Sigmoid colon (tissue), 7 donors: ENCODE data around the gene MED4. TPM values are rescaled to one million over a fixed set of nuclear protein-coding genes. Genes with fewer than 3 reads are reported as not detected.

ENCODE experiments used
- DNase-seq: peaks from one replicate; pipeline ENCODE4 v3.0.0-alpha.2; 2019
- H3K27ac ChIP-seq, 4 donors: fragments of 200-600 bp; sonication (generic); one replicate each; pipeline ENCODE4 v1.5.1; 2016 to 2019; ENCODE audit warnings: mild to moderate bottlenecking in 1 of 4
- H3K27me3 ChIP-seq, 3 donors: fragments of 200-600 bp; sonication (generic); one replicate each; pipeline ENCODE4 v1.5.1; 2019; ENCODE audit warnings: mild to moderate bottlenecking in 1 of 3
- H3K36me3 ChIP-seq, 4 donors: fragments of 200-600 bp; sonication (generic); one replicate each; pipeline ENCODE4 v1.5.1; 2016 to 2019
- H3K4me1 ChIP-seq, 4 donors: fragments of 200-600 bp; sonication (generic); one replicate each; pipeline ENCODE4 v1.5.1; 2017 to 2019
- H3K4me3 ChIP-seq, 4 donors: fragments of 200-600 bp; sonication (generic); one replicate each; pipeline ENCODE4 v1.5.1; 2017 to 2019; ENCODE audit warnings: mild to moderate bottlenecking in 2 of 4, moderate library complexity in 1 of 4
- H3K9me3 ChIP-seq, 4 donors: fragments of 200-600 bp in 3 of 4; sonication (generic) in 3 of 4; one replicate each; pipeline versions ENCODE4 v1.5.1 to v1.6.1; 2013 to 2019
- EP300 ChIP-seq, 4 donors: sonication (generic); formaldehyde crosslinking; IDR thresholded peaks; one replicate each; pipeline ENCODE4 v1.6.1; 2017; ENCODE audit warnings: antibody characterized with exemption in 4 of 4
- POLR2A ChIP-seq, 2 donors: fragments of 450-650 bp; IDR thresholded peaks; one replicate each; pipeline ENCODE4 v1.6.1; 2016; ENCODE audit warnings: antibody characterized with exemption in 2 of 2, mild to moderate bottlenecking in 2 of 2, moderate library complexity in 2 of 2
- POLR2AphosphoS5 ChIP-seq, 4 donors: sonication (generic); formaldehyde crosslinking; IDR thresholded peaks; one replicate each; pipeline ENCODE4 v1.6.1; 2017; ENCODE audit warnings: antibody characterized with exemption in 4 of 4
- WGBS, 2 donors: extraction: QIAGEN DNeasy Blood & Tissue Kit; methylation state at CpG; one replicate each; pipeline ENCODE4 v1.1.7; 2013; 5-methylcytosine and 5-hydroxymethylcytosine counted together
- intact Hi-C: fragments of 100-400 bp; cut with DNase I; formaldehyde crosslinking; loops from one replicate; pipeline ENCODE4 v1.15.1; 2023
- polyA plus RNA-seq, 3 donors: library from polyadenylated mRNA; stranded (reverse); fragments of 200-250 nt; gene quantifications; one replicate each; pipeline ENCODE4 v1.2.3, GENCODE V29; 2013
- total RNA-seq, 4 donors: library from RNA; depleted of rRNA; stranded (reverse); fragments of >200 nt; gene quantifications; one replicate each; pipeline ENCODE4 v1.1.0, GENCODE V29; 2016
- TF ChIP-seq, protein P1 (sequence below), 4 experiments: fragments of 450-650 bp in 3 of 4; fragments of 200-600 bp in 1 of 4; IDR thresholded peaks; one replicate each; pipeline ENCODE4 v1.5.1; 2016 to 2019; ENCODE audit warnings: antibody characterized with exemption in 4 of 4, mild to moderate bottlenecking in 3 of 4, moderate library complexity in 2 of 4
- donor health status: healthy with polysubstance abuse.
- donor health status: Bipolar disorder and iron deficiency.
- donor health status: healthy.

MED4 gene
- total and polyA plus RNA-seq, 7 donors, result 38.5 to 76.9 (median 49.9) TPM

DNA sequence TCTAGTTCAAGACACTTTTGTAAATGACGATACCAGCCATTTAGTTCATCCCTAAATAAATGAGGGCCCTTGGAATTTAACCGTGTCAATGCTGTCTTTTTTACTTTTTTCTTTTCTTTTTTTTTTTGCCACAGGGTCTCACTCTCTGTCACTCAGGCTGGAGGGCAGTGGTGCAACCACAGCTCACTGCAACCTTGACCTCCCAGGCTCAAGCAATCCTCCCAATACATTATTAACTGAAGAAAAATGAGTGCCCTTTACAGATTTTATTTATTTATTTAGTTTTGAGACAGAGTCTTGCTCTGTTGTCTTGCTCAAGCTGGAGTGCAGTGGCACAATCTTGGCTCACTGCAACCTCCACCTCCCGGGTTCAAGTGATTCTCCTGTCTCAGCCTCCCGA lies 2.9 kb upstream of the MED4 start:
- no peak overlapping the region for H3K4me3 ChIP-seq
- intact Hi-C loops, result loop anchor here (5.0 kb wide), 3 partner anchors 60 to 435 kb away; partner anchors contain the start of genes NUDT15, RB1 and RCBTB2
- no peak for DNase-seq
- H3K27me3 ChIP-seq, result no peaks in the 10 kb centered on the region
- H3K36me3 ChIP-seq, result no peaks in the 10 kb centered on the region
- no peaks in the 10 kb centered on the region for H3K9me3 ChIP-seq
- peaks cover 0 to 17% (median 15%) of the 10 kb centered on the region in 4 donors for H3K4me1 ChIP-seq
- 89 to 91% methylated on average over 4 of the region's 4 CpGs for WGBS, 2 donors
- no peak for TF ChIP-seq POLR2A (IDR thresholded peaks at IDR 0.05)
- no peak for TF ChIP-seq POLR2AphosphoS5 (IDR thresholded peaks at IDR 0.05)
- TF ChIP-seq, protein P1, sequence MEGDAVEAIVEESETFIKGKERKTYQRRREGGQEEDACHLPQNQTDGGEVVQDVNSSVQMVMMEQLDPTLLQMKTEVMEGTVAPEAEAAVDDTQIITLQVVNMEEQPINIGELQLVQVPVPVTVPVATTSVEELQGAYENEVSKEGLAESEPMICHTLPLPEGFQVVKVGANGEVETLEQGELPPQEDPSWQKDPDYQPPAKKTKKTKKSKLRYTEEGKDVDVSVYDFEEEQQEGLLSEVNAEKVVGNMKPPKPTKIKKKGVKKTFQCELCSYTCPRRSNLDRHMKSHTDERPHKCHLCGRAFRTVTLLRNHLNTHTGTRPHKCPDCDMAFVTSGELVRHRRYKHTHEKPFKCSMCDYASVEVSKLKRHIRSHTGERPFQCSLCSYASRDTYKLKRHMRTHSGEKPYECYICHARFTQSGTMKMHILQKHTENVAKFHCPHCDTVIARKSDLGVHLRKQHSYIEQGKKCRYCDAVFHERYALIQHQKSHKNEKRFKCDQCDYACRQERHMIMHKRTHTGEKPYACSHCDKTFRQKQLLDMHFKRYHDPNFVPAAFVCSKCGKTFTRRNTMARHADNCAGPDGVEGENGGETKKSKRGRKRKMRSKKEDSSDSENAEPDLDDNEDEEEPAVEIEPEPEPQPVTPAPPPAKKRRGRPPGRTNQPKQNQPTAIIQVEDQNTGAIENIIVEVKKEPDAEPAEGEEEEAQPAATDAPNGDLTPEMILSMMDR (IDR thresholded peaks at IDR 0.05), result no peak
- no peak for TF ChIP-seq EP300 (IDR thresholded peaks at IDR 0.05)
- no peak overlapping the region for H3K27ac ChIP-seq

DNA sequence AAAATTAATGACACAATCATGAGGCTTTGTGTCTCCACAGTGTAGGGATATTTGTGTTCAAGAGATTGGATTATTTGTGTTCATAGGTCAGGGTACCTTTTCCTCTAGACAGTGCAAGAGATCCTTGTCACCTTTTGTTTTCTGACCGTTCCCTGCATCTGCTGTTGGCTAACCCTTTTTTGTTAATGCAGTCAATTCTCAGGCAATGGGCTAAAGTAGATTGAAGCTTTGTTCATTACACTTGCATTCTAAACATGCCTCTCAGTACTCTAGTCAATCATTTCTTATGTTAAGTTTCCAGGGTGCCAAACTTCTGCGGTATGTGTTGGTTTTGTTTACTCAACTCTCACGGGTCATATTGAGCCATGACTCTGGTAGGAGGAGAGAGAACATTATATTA lies 1.8 kb upstream of the MED4 start:
- intact Hi-C loops, result loop anchor here (5.0 kb wide), 3 partner anchors 59 to 436 kb away; partner anchors contain the start of genes NUDT15, RB1 and RCBTB2
- no peak overlapping the region for H3K4me3 ChIP-seq
- 51 to 68% methylated on average over 3 of the region's 3 CpGs for WGBS, 2 donors
- H3K27me3 ChIP-seq, result no peaks in the 10 kb centered on the region
- TF ChIP-seq EP300 (IDR thresholded peaks at IDR 0.05), result no peak
- TF ChIP-seq POLR2AphosphoS5 (IDR thresholded peaks at IDR 0.05), result no peak
- no peak for TF ChIP-seq POLR2A (IDR thresholded peaks at IDR 0.05)
- TF ChIP-seq, protein P1 (IDR thresholded peaks at IDR 0.05), result no peak
- peaks cover 0 to 24% (median 22%) of the 10 kb centered on the region in 4 donors for H3K4me1 ChIP-seq
- no peaks in the 10 kb centered on the region for H3K9me3 ChIP-seq
- no peak overlapping the region for H3K27ac ChIP-seq
- H3K36me3 ChIP-seq, result no peaks in the 10 kb centered on the region
- DNase-seq, result no peak

DNA sequence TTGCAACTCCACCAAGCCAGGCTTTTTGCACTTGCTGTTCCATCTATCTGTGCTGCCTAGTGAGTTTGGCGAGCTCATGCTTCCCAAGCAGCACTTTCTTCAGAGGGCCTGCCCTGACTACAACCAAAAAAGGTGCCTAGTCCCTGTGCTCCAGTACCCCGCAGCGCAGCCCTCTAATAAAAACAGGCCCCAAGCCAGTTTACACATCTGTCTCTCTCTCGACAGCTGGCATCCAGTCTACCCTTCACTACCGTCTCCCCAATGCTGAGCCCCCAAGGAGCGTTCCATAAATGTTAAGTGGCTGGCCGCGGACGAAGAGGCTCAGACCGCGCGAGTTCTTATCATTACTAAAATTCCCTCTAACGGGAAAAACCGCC lies 512 bp downstream of the MED4 start:
- H3K27ac ChIP-seq, result peak overlapping the region; percentile 78 to 88 (median 88)
- WGBS, 2 donors, result 0 to 1% methylated on average over 14 of the region's 14 CpGs
- intact Hi-C loops, result loop anchor here (2.0 kb wide), 1 partner anchor 30 kb away; no protein-coding TSS in a partner anchor

DNA sequence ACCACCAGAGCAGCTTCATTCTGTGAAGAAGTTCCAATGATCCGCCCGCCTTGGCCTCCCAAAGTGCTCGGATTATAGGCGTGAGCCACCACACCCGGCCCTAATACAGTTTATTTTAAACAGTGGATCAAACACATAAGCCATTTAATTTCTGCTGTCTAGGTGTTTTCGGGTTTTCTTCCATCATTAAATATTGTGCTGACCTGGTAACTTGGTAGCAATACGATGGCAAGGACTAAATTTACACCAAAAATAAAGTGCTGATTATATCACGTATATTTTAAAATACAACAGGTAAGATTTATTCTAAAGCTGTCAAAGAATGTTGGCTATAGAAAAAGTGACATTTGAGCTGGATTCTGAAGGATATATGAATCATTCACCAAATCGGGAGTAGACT lies 1.3 kb downstream of the MED4 start:
- TF ChIP-seq EP300 (IDR thresholded peaks at IDR 0.05), result no peak
- TF ChIP-seq POLR2AphosphoS5 (IDR thresholded peaks at IDR 0.05), result no peak
- no peak for TF ChIP-seq POLR2A (IDR thresholded peaks at IDR 0.05)
- TF ChIP-seq, protein P1 (IDR thresholded peaks at IDR 0.05), result no peak
- H3K4me1 ChIP-seq, result peaks cover 0 to 53% (median 25%) of the 10 kb centered on the region in 4 donors
- DNase-seq, result no peak
- 57 to 79% methylated on average over 9 of the region's 9 CpGs for WGBS, 2 donors
- H3K27me3 ChIP-seq, result no peaks in the 10 kb centered on the region
- intact Hi-C loops, result no loop called here
- H3K9me3 ChIP-seq, result no peaks in the 10 kb centered on the region
- H3K4me3 ChIP-seq, result peak overlapping the region in 3 of 4 donors; percentile 80 to 92 (median 88)
- H3K36me3 ChIP-seq, result no peaks in the 10 kb centered on the region
- H3K27ac ChIP-seq, result peak overlapping the region in 2 of 4 donors; percentile 87 to 88

More for the DNA sequence above, 512 bp downstream of the MED4 start:
- H3K36me3 ChIP-seq, result no peaks in the 10 kb centered on the region
- H3K9me3 ChIP-seq, result no peaks in the 10 kb centered on the region
- no peak for TF ChIP-seq EP300 (IDR thresholded peaks at IDR 0.05)
- no peaks in the 10 kb centered on the region for H3K27me3 ChIP-seq
- peaks cover 0 to 45% (median 25%) of the 10 kb centered on the region in 4 donors for H3K4me1 ChIP-seq
- DNase-seq, result no peak
- H3K4me3 ChIP-seq, result peak overlapping the region; percentile 80 to 95 (median 90)

DNA sequence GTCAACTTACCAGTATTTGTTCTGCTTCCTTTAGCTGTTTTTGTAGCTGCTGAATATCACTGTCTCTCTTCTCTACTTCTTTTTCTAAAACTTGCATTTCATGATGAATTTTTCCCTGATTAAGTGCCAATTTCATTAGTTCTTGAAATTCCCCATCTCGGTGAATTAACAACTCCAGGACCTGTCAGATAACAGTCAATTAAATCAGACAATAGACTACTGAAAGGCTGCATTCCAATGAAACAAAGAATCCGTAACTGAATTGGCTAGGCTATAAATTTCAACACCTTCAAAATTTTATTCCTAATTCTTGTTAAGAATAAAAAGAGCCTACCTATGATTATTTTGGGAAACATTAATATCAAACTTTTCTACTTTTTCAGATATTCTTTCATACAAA lies 8.6 kb downstream of the MED4 start:
- Histone ChIP-seq H3K27me3 (no peaks in the 10 kb centered on the region), H3K27ac (no peak overlapping the region), H3K36me3 (peaks cover 0 to 49% (median 12%) of the 10 kb centered on the region in 4 donors), H3K9me3 (no peaks in the 10 kb centered on the region), H3K4me1 (peaks cover 0 to 31% (median 2%) of the 10 kb centered on the region in 4 donors), H3K4me3 (no peak overlapping the region)
- DNase-seq, result no peak
- no peak for TF ChIP-seq POLR2AphosphoS5 (IDR thresholded peaks at IDR 0.05)
- TF ChIP-seq, protein P1 (IDR thresholded peaks at IDR 0.05), result no peak
- TF ChIP-seq EP300 (IDR thresholded peaks at IDR 0.05), result no peak
- no peak for TF ChIP-seq POLR2A (IDR thresholded peaks at IDR 0.05)
- WGBS, 2 donors, result 89 to 92% methylated on average over 2 of the region's 2 CpGs
- intact Hi-C loops, result no loop called here
